Fibroblast of lung (primary cell): ENCODE measurements around the gene SLC25A20. TPM values are rescaled to one million over a fixed set of nuclear protein-coding genes. Genes with fewer than 3 reads are reported as not detected.
A peak's percentile ranks its signal among the peaks of the same experiment; 100 is the strongest.

ENCODE experiments used
- DNase-seq, 2 donors: peaks; one replicate each; pipeline versions ENCODE4 v3.0.0 to v3.0.0-alpha.2; 2010; ENCODE audit warnings: low read depth in 2 of 2
- H2AFZ ChIP-seq: 2 replicates; pipeline ENCODE4 v1.5.1; 2012; ENCODE audit warnings: low read length, control low read depth, inconsistent platforms
- H3K27ac ChIP-seq: 2 replicates; pipeline ENCODE4 v1.5.1; 2011; ENCODE audit warnings: low read length, control low read depth; ENCODE audit not compliant: insufficient read depth
- H3K27me3 ChIP-seq: 2 replicates; pipeline ENCODE4 v1.5.1; 2011; ENCODE audit warnings: mild to moderate bottlenecking, low read length; ENCODE audit not compliant: control insufficient read depth, insufficient read depth
- H3K36me3 ChIP-seq: 2 replicates; pipeline ENCODE4 v1.5.1; 2011; ENCODE audit warnings: low read length; ENCODE audit not compliant: control insufficient read depth, insufficient read depth
- H3K4me1 ChIP-seq: 2 replicates; pipeline ENCODE4 v1.5.1; 2011; ENCODE audit warnings: low read length; ENCODE audit not compliant: control insufficient read depth, insufficient read depth; ENCODE audit errors: extremely low read depth
- H3K4me2 ChIP-seq: 2 replicates; pipeline ENCODE4 v1.5.1; 2011; ENCODE audit warnings: low read length, control low read depth; ENCODE audit not compliant: insufficient read depth; ENCODE audit errors: extremely low read depth
- H3K4me3 ChIP-seq, 4 experiments: fragments of 200-600 bp in 1 of 4; sonication (generic) in 1 of 4; replicated peaks in 1 of 4; 2 replicates each; pipeline ENCODE4 v1.5.1; 2011 to 2016; ENCODE audit warnings: low read length in 4 of 4, low read depth in 3 of 4, mild to moderate bottlenecking in 3 of 4, control low read depth in 2 of 4, inconsistent platforms in 1 of 4, mixed read lengths in 1 of 4; ENCODE audit not compliant: insufficient read depth in 1 of 4; ENCODE audit errors: control extremely low read depth in 1 of 4
- H3K79me2 ChIP-seq: 2 replicates; pipeline ENCODE4 v1.5.1; 2012; ENCODE audit warnings: mild to moderate bottlenecking, low read length, inconsistent platforms; ENCODE audit not compliant: control insufficient read depth, insufficient read depth
- H3K9ac ChIP-seq: 2 replicates; pipeline ENCODE4 v1.5.1; 2011; ENCODE audit warnings: mild to moderate bottlenecking, low read length, control low read depth; ENCODE audit not compliant: insufficient read depth
- H3K9me3 ChIP-seq: 2 replicates; pipeline ENCODE4 v1.5.1; 2012; ENCODE audit warnings: low read depth, low read length; ENCODE audit not compliant: control insufficient read depth, insufficient read depth
- H4K20me1 ChIP-seq: 2 replicates; pipeline ENCODE4 v1.5.1; 2011; ENCODE audit warnings: low read length; ENCODE audit not compliant: control insufficient read depth, insufficient read depth; ENCODE audit errors: extremely low read depth
- EZH2 ChIP-seq: IDR thresholded peaks from 2 replicates; pipeline ENCODE4 v1.5.1; 2012; ENCODE audit warnings: low read length, control low read depth, mild to moderate bottlenecking; ENCODE audit errors: missing control alignments
- polyA plus RNA-seq, 2 donors: library from polyadenylated mRNA; depleted of rRNA in 1 of 2; stranded (reverse) in 1 of 2; unstranded in 1 of 2; fragments of >200 nt; gene quantifications; 2 replicates each; pipeline ENCODE4 v1.2.1, GENCODE V29; 2011 to 2012; ENCODE audit warnings: missing spikeins in 1 of 2
- total RNA-seq: library from RNA; depleted of rRNA; stranded (reverse); fragments of >200 nt; gene quantifications from 2 replicates; pipeline ENCODE4 v1.2.1, GENCODE V29; 2014
- TF ChIP-seq, protein P1 (sequence below), 2 donors: IDR thresholded peaks in 1 of 2; conservative IDR thresholded peaks in 1 of 2; 1 replicate in 1 of 2; 2 replicates in 1 of 2; pipeline ENCODE4 v1.5.1; 2011 to 2012; ENCODE audit warnings: low read length in 2 of 2, control low read depth in 1 of 2, inconsistent platforms in 1 of 2, low read depth in 1 of 2, mild to moderate bottlenecking in 1 of 2

SLC25A20 gene
- total and polyA plus RNA-seq, 2 donors (not counting 1 experiment from before 2014, with no cell fraction given) = 25.1 to 40.3 TPM

DNA sequence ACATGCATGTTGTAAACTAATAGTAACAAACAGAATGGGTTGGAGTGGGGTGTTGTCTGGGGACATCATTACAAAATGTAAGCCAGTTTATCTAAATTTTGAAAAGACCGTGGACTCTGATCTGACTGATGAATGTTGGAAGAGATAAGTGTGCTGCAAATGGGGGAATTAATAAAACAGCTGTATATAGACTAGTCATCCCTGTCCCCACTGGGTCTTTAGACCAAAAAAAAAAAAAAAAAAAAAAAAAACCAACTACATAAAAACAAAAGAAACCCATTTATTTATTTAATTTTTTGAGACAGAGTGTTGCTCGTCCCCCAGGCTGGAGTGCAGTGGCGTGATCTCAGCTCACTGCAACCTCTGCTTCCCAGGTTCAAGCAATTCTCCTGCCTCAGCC is 40.0 kb upstream of the SLC25A20 start:
- Histone ChIP-seq H3K4me1 (no peaks in the 10 kb centered on the region), H3K36me3 (no peaks in the 10 kb centered on the region), H3K27ac (no peak overlapping the region), H3K9ac (no peak overlapping the region), H2AFZ (no peak overlapping the region), H3K4me2 (no peak overlapping the region), H4K20me1 (no peaks in the 10 kb centered on the region), H3K79me2 (peaks cover 23% of the 10 kb centered on the region), H3K4me3 (no peak overlapping the region), H3K9me3 (no peaks in the 10 kb centered on the region), H3K27me3 (no peaks in the 10 kb centered on the region)
- DNase-seq = no peak
- TF ChIP-seq EZH2 = no peak
- TF ChIP-seq, protein P1, sequence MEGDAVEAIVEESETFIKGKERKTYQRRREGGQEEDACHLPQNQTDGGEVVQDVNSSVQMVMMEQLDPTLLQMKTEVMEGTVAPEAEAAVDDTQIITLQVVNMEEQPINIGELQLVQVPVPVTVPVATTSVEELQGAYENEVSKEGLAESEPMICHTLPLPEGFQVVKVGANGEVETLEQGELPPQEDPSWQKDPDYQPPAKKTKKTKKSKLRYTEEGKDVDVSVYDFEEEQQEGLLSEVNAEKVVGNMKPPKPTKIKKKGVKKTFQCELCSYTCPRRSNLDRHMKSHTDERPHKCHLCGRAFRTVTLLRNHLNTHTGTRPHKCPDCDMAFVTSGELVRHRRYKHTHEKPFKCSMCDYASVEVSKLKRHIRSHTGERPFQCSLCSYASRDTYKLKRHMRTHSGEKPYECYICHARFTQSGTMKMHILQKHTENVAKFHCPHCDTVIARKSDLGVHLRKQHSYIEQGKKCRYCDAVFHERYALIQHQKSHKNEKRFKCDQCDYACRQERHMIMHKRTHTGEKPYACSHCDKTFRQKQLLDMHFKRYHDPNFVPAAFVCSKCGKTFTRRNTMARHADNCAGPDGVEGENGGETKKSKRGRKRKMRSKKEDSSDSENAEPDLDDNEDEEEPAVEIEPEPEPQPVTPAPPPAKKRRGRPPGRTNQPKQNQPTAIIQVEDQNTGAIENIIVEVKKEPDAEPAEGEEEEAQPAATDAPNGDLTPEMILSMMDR (conservative IDR thresholded peaks at IDR 0.05 in 1 of 2, IDR thresholded peaks at IDR 0.05 in 1 of 2; ENCODE audit: low read depth in 1 of 2, low read length in 2 of 2) = no peak

GRCh38 chr3:48938156-48938555 is 39.5 kb upstream of the SLC25A20 start:
- no peaks in the 10 kb centered on the region for H3K36me3 ChIP-seq
- H3K9me3 ChIP-seq = no peaks in the 10 kb centered on the region
- TF ChIP-seq, protein P1 (conservative IDR thresholded peaks at IDR 0.05 in 1 of 2, IDR thresholded peaks at IDR 0.05 in 1 of 2; ENCODE audit: low read depth in 1 of 2, low read length in 2 of 2) = no peak
- TF ChIP-seq EZH2 = no peak
- H2AFZ ChIP-seq = no peak overlapping the region
- H3K4me2 ChIP-seq = no peak overlapping the region
- peak in 1 of 2 donors; percentile 14 for DNase-seq
- no peaks in the 10 kb centered on the region for H4K20me1 ChIP-seq
- H3K4me1 ChIP-seq = no peaks in the 10 kb centered on the region
- no peak overlapping the region for H3K9ac ChIP-seq
- H3K79me2 ChIP-seq = peaks cover 23% of the 10 kb centered on the region
- H3K27ac ChIP-seq = no peak overlapping the region
- H3K27me3 ChIP-seq = no peaks in the 10 kb centered on the region
- H3K4me3 ChIP-seq = no peak overlapping the region

- H3K36me3 ChIP-seq = peaks cover 2% of the 10 kb centered on the region
- H3K79me2 ChIP-seq = peaks cover 42% of the 10 kb centered on the region
- H3K27me3 ChIP-seq = no peaks in the 10 kb centered on the region
- no peak overlapping the region for H3K27ac ChIP-seq
- H3K9ac ChIP-seq = no peak overlapping the region
- H3K9me3 ChIP-seq = no peaks in the 10 kb centered on the region
- no peak overlapping the region for H2AFZ ChIP-seq
- DNase-seq = no peak
- no peaks in the 10 kb centered on the region for H4K20me1 ChIP-seq
- TF ChIP-seq, protein P1 (conservative IDR thresholded peaks at IDR 0.05 in 1 of 2, IDR thresholded peaks at IDR 0.05 in 1 of 2; ENCODE audit: low read depth in 1 of 2, low read length in 2 of 2) = no peak
- no peak for TF ChIP-seq EZH2
- no peak overlapping the region for H3K4me2 ChIP-seq
- no peaks in the 10 kb centered on the region for H3K4me1 ChIP-seq
- no peak overlapping the region for H3K4me3 ChIP-seq
These were observed 36.8 kb upstream of the SLC25A20 start for GRCh38 chr3:48935530-48935929.
